ENCODE measurements around the gene MAP7. TPM values are rescaled to one million over a fixed set of nuclear protein-coding genes. Genes with fewer than 3 reads are reported as not detected.

MAP7 gene
- total and polyA plus RNA-seq, 9 of the 15 experiments (the other 6 are each of a cell fraction or from before 2014, with no cell fraction given), result 0.76 to 7.7 (median 3.9) TPM

- no peak for TF ChIP-seq ZBTB11 (CRISPR knock-in tag; IDR thresholded peaks at IDR 0.05)
- TF ChIP-seq, protein P1, sequence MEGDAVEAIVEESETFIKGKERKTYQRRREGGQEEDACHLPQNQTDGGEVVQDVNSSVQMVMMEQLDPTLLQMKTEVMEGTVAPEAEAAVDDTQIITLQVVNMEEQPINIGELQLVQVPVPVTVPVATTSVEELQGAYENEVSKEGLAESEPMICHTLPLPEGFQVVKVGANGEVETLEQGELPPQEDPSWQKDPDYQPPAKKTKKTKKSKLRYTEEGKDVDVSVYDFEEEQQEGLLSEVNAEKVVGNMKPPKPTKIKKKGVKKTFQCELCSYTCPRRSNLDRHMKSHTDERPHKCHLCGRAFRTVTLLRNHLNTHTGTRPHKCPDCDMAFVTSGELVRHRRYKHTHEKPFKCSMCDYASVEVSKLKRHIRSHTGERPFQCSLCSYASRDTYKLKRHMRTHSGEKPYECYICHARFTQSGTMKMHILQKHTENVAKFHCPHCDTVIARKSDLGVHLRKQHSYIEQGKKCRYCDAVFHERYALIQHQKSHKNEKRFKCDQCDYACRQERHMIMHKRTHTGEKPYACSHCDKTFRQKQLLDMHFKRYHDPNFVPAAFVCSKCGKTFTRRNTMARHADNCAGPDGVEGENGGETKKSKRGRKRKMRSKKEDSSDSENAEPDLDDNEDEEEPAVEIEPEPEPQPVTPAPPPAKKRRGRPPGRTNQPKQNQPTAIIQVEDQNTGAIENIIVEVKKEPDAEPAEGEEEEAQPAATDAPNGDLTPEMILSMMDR (IDR thresholded peaks at IDR 0.05 in 2 of 3, conservative IDR thresholded peaks at IDR 0.05 in 1 of 3; ENCODE audit: insufficient read depth in 2 of 3, low read depth in 1 of 3, low read length in 3 of 3), result no peak
- no peak for TF ChIP-seq ZFP1 (CRISPR knock-in tag; IDR thresholded peaks at IDR 0.05)
- TF ChIP-seq ZNF76 (CRISPR knock-in tag; IDR thresholded peaks at IDR 0.05; ENCODE audit: borderline replicate concordance), result no peak
- 0 out of 2 replicates have a peak, but pooled peaks have one; percentile 37 for TF ChIP-seq POLR2H (tag; IDR thresholded peaks at IDR 0.05; ENCODE audit: low read depth)
- no peak for TF ChIP-seq SOX6 (IDR thresholded peaks at IDR 0.05)
- TF ChIP-seq PRDM10 (IDR thresholded peaks at IDR 0.05; ENCODE audit: partially characterized antibody), result peak; percentile 16
- no peak for TF ChIP-seq NR2C1 (IDR thresholded peaks at IDR 0.05)
- TF ChIP-seq NR2C1 (tag; IDR thresholded peaks at IDR 0.05), result peak; percentile 48; the same call in 1 of the 2 replicates
- peak; percentile 47; the same call in 1 of the 2 replicates for TF ChIP-seq ZNF316 (IDR thresholded peaks at IDR 0.05)
- TF ChIP-seq, protein P2, sequence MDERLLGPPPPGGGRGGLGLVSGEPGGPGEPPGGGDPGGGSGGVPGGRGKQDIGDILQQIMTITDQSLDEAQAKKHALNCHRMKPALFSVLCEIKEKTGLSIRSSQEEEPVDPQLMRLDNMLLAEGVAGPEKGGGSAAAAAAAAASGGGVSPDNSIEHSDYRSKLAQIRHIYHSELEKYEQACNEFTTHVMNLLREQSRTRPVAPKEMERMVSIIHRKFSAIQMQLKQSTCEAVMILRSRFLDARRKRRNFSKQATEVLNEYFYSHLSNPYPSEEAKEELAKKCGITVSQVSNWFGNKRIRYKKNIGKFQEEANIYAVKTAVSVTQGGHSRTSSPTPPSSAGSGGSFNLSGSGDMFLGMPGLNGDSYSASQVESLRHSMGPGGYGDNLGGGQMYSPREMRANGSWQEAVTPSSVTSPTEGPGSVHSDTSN (CRISPR knock-in tag; IDR thresholded peaks at IDR 0.05; ENCODE audit: low read depth), result no peak
- TF ChIP-seq, protein P2 (tag; conservative IDR thresholded peaks at IDR 0.05; ENCODE audit: low read depth), result peak; percentile 39; the same call in 1 of the 2 replicates
- TF ChIP-seq, protein P3, sequence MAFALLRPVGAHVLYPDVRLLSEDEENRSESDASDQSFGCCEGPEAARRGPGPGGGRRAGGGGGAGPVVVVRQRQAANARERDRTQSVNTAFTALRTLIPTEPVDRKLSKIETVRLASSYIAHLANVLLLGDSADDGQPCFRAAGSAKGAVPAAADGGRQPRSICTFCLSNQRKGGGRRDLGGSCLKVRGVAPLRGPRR (CRISPR knock-in tag; IDR thresholded peaks at IDR 0.05), result no peak
- TF ChIP-seq CREBBP (IDR thresholded peaks at IDR 0.05; ENCODE audit: low read depth, low read length), result no peak
Observed at GRCh38 chr6:136593748-136594490, 43.7 kb upstream of the MAP7 start (continued).
